Measurements from ENCODE around the gene UTP25. TPM values are rescaled to one million over a fixed set of nuclear protein-coding genes. Genes with fewer than 3 reads are reported as not detected.

Gene UTP25
- total RNA-seq, 1 donor from 2014 or later: 6.4 TPM

DNA sequence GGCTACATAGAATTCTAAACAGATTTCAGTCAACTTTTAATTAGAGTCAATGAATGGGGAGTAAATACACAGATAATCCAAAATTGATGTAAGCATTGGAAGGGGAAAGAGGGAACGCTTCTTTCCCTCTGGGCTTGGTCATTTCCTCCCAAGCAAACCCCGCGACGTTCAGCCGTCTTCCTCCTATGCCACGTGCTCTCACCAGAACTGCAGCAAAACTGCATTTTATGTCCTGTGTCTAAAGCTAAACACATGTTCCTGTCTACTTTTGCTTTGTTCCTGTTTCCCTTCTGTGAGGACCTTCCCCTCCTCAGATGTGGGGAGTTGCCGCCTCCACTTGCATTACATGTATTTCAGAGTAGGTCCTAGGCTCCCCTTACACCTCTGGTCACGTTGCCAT, 27.2 kb downstream of the UTP25 start:
- Mint-ChIP-seq H3K9me3 (no peaks in the 10 kb centered on the region), H3K36me3 (peaks cover 2% of the 10 kb centered on the region), H3K4me1 (no peaks in the 10 kb centered on the region), H3K27me3 (ENCODE audit: insufficient read depth, low read depth) (peaks cover 3% of the 10 kb centered on the region), H3K27ac (no peak overlapping the region), H3K4me3 (no peak overlapping the region)
- H3K4me3 ChIP-seq: no peak overlapping the region
- H3F3A ChIP-seq (ENCODE audit: low read depth): no peaks in the 10 kb centered on the region
- H3K27me3 ChIP-seq: no peaks in the 10 kb centered on the region
- peaks cover 8% of the 10 kb centered on the region for H3K36me3 ChIP-seq
- H3K4me1 ChIP-seq: no peaks in the 10 kb centered on the region
- H2AFZ ChIP-seq (replicated peaks): no peak overlapping the region
- no peak for DNase-seq (ENCODE audit: low spot score)
- no peaks in the 10 kb centered on the region for H4K20me1 ChIP-seq (ENCODE audit: low read depth)
- H3K9me3 ChIP-seq (ENCODE audit: low read depth): no peaks in the 10 kb centered on the region
- no peak overlapping the region for H3K9ac ChIP-seq
- H3K27ac ChIP-seq: no peak overlapping the region
- TF ChIP-seq EZH2 (IDR thresholded peaks at IDR 0.05) (no peak), EZH2phosphoT487 (IDR thresholded peaks at IDR 0.05) (no peak)
- TF ChIP-seq, protein P1, sequence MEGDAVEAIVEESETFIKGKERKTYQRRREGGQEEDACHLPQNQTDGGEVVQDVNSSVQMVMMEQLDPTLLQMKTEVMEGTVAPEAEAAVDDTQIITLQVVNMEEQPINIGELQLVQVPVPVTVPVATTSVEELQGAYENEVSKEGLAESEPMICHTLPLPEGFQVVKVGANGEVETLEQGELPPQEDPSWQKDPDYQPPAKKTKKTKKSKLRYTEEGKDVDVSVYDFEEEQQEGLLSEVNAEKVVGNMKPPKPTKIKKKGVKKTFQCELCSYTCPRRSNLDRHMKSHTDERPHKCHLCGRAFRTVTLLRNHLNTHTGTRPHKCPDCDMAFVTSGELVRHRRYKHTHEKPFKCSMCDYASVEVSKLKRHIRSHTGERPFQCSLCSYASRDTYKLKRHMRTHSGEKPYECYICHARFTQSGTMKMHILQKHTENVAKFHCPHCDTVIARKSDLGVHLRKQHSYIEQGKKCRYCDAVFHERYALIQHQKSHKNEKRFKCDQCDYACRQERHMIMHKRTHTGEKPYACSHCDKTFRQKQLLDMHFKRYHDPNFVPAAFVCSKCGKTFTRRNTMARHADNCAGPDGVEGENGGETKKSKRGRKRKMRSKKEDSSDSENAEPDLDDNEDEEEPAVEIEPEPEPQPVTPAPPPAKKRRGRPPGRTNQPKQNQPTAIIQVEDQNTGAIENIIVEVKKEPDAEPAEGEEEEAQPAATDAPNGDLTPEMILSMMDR (IDR thresholded peaks at IDR 0.05): no peak
- no peak overlapping the region for H3K4me2 ChIP-seq
- H3K79me2 ChIP-seq (ENCODE audit: low read depth): no peaks in the 10 kb centered on the region

DNA sequence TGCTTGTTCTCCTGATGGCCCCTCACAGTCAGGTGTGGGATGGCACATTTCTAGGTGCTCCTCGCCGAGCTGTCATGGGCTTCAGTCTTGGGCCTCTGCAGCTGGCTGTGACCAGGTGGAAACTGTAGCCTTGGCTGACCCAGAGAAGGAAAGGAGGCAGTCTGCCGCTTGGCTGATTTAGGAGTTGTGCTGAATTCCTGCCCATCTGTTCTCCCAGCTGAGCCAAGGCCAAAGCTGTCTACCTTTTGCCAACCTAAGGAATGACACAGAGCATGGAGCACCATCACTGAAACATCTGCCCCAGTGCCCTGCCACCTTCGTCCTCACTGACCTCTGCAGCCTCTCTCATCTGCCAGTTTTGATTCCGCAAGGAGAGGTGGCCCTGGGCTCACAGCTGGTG, 27.9 kb downstream of the UTP25 start:
- Histone ChIP-seq H3K4me3 (no peak overlapping the region), H3K9ac (no peak overlapping the region), H2AFZ (replicated peaks) (no peak overlapping the region), H3K9me3 (ENCODE audit: low read depth) (no peaks in the 10 kb centered on the region), H3K27me3 (no peaks in the 10 kb centered on the region), H3K4me2 (no peak overlapping the region), H3F3A (ENCODE audit: low read depth) (no peaks in the 10 kb centered on the region), H4K20me1 (ENCODE audit: low read depth) (no peaks in the 10 kb centered on the region), H3K36me3 (peaks cover 8% of the 10 kb centered on the region), H3K27ac (no peak overlapping the region), H3K79me2 (ENCODE audit: low read depth) (no peaks in the 10 kb centered on the region), H3K4me1 (no peaks in the 10 kb centered on the region)
- DNase-seq (ENCODE audit: low spot score): no peak
- Mint-ChIP-seq H3K27me3 (ENCODE audit: insufficient read depth, low read depth) (peaks cover 3% of the 10 kb centered on the region), H3K9me3 (no peaks in the 10 kb centered on the region), H3K4me1 (no peaks in the 10 kb centered on the region), H3K4me3 (no peak overlapping the region), H3K27ac (no peak overlapping the region), H3K36me3 (peaks cover 2% of the 10 kb centered on the region)
- TF ChIP-seq, protein P1 (IDR thresholded peaks at IDR 0.05): no peak
- TF ChIP-seq EZH2 (IDR thresholded peaks at IDR 0.05) (no peak), EZH2phosphoT487 (IDR thresholded peaks at IDR 0.05) (no peak)

DNA sequence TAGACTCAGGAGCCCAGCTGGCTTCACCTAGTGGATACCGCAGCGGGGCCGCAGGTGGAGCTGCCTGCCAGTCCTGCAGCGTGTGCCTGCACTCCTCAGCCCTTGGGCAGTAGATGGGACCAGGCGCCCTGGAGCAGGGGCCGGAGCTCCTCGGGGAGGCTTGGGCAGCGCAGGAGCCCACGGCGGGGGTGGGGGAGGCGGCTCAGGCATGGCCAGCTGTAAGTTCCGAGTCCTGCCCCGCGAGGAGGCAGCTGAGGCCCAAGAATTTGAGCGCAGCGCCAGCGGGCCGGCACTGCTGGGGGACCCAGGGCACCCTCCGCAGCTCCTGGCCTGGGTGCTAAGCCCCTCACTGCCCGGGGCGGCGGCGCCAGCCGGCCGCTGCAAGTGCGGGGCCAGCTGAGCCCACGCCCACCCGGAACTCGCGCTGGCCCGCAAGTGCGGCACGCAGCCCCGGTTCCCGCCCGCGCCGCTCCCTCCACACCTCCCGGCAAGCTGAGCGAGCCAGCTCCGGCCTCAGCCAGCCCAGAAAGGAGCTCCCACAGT, 30.9 kb downstream of the UTP25 start:
- H3K27me3 ChIP-seq: no peaks in the 10 kb centered on the region
- Mint-ChIP-seq H3K27ac (no peak overlapping the region), H3K4me3 (no peak overlapping the region), H3K4me1 (peaks cover 17% of the 10 kb centered on the region), H3K27me3 (ENCODE audit: insufficient read depth, low read depth) (peaks cover 8% of the 10 kb centered on the region), H3K36me3 (no peaks in the 10 kb centered on the region), H3K9me3 (no peaks in the 10 kb centered on the region)
- TF ChIP-seq EZH2phosphoT487 (IDR thresholded peaks at IDR 0.05) (no peak), EZH2 (IDR thresholded peaks at IDR 0.05) (no peak)
- TF ChIP-seq, protein P1 (IDR thresholded peaks at IDR 0.05): no peak
- no peak overlapping the region for H3K27ac ChIP-seq
- no peak overlapping the region for H3K4me2 ChIP-seq
- H3F3A ChIP-seq (ENCODE audit: low read depth): no peaks in the 10 kb centered on the region
- H3K4me1 ChIP-seq: peaks cover 16% of the 10 kb centered on the region
- H3K9me3 ChIP-seq (ENCODE audit: low read depth): no peaks in the 10 kb centered on the region
- DNase-seq (ENCODE audit: low spot score): no peak
- H3K36me3 ChIP-seq: no peaks in the 10 kb centered on the region
- no peak overlapping the region for H3K9ac ChIP-seq
- H3K4me3 ChIP-seq: no peak overlapping the region
- no peak overlapping the region for H2AFZ ChIP-seq (replicated peaks)
- no peaks in the 10 kb centered on the region for H3K79me2 ChIP-seq (ENCODE audit: low read depth)
- no peaks in the 10 kb centered on the region for H4K20me1 ChIP-seq (ENCODE audit: low read depth)

Data from neural progenitor cell (in vitro differentiated cells).